ENCODE data around the gene POLR2E.

POLR2E gene

DNA sequence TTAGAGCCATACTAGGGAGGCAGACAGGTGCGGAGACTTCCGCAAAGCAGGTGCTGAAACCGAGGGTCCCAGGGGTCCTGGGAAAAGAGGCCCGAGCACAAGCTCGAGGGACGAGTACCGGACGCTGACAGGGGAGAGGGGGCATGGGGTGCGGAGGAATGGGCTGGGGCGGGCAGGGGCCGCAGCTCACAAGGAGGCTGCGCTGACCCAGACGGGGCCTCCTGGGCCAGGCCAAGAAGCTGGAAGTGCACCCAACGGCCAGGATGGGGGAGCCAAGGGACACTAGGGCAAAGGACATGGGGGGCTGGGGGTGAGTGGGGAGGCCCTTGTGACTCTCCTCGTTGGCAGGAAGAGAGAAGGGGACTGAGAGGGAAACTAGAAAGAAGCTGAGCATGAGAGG lies 1.8 kb downstream of the POLR2E start:
- DNase-seq, result no peak

DNA sequence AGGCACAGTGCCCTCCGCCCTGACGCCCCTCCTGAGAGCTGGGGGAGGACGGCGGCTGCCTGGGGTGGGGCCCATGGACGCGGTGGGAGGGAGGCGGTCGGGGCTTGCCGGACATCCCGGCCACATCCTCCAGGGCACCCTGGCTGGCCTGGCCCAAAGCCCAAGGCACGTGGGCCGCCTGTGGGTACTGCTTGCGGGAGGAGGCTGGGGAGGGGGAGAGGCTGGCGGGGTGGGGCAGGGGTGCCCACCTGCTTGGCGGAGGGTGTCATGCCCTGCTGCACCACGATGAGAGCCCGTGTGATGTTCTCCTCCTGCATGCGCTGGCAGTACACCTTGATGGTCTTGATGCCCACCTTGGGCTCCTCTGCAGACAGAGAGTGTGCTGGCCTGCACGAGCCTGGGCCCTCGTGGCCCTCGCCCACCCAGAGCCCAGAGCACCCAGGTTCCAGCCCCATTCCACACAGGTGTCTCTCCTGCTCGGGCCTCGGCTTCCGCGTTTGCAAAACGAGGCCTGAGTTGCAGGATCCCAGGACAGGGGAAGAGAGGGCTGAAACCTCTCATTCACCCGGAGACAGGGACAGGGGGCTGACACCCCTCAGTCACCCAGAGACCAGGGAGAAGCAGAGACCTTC lies 3.5 kb downstream of the POLR2E start:
- DNase-seq, result no peak

DNA sequence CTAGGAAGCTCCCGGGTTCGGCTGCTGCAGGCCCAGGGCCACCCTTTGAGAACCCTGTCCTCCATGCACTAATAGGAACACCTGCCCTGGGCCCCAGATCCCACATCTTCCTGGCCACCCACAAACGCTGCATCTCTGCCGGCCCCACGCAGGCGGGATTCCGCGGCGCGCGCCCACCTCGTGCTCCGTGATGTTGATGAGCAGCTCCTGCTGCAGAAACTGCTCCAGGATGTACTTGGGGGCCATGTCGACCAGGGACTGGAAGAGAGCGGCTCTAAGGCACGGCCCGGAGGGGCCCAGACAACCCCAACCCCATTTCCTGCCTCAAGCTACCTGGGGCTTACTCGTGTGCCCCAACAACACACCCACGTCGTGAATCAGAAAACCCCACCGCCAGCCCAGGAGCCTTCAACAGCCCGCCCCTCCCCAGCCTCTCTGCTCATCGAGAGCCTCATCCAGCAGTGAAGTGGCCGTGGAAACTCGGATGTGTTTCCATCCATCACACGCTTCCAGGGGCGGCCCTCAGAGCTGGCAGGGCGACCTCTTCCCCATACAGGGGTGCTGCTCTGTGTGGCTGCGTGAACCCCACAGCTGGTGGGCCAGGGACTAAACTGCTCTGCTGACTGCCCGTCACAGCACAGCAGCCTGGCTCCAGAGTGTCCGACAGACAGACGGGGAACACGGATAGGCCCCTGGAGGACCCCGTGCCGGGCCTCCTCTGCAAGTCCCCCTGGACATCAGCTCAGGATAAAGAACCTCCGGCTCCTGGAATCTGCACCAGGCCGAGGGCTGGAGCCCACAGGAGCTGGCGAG lies 4.2 kb downstream of the POLR2E start:
- no peak for DNase-seq

DNA sequence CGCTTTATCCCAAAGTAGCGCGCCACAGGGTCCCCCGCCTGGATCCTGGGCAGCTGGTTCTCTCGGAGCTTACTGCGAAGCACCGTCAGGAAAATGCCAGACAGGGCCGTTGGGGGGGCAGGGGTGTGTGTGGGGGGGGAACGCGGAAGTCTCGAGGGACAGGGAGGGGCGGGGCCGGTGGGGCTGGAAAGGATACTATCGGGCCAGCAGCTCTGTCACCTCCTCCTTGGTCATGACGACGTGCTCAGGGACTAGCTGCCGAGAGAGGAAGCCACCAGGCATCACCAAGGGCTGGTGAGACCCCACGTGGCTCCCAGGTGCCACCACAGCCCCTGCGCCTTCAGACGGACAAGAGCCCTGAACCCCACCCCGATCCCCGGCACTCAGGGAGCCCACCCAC lies 5.3 kb downstream of the POLR2E start:
- no peak for DNase-seq

DNA sequence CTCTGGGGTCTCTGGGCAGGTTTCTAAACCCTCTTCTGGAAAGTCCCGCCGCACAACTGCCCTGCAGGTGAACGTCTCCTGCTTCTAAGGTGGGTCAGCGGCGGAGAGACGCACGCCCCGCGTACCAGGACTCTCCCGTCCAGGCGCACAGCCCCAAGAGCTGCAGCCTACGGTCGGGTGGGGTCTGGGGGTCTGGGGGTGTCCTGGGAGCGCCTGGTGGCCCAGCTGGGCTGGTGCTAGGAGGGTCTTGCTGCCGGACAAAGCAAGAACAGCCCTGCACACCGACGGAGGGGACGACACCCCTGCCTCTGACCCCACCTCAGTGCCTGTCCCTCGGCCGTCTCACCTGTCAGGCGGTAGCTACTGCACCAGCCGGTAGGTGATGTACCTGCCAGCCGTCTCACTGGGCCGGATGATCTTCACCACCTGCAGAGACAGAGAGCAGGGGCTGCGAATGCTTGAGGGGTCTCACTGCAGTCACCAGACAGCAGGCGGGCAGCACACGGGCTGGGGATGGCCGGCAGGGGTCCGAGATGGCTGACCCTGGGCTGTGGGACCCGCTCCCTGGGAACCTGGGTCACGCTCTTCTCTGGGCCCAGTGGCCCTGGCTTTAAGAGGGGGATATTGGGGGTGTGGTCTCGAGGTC lies 5.9 kb downstream of the POLR2E start:
- no peak for DNase-seq

DNA sequence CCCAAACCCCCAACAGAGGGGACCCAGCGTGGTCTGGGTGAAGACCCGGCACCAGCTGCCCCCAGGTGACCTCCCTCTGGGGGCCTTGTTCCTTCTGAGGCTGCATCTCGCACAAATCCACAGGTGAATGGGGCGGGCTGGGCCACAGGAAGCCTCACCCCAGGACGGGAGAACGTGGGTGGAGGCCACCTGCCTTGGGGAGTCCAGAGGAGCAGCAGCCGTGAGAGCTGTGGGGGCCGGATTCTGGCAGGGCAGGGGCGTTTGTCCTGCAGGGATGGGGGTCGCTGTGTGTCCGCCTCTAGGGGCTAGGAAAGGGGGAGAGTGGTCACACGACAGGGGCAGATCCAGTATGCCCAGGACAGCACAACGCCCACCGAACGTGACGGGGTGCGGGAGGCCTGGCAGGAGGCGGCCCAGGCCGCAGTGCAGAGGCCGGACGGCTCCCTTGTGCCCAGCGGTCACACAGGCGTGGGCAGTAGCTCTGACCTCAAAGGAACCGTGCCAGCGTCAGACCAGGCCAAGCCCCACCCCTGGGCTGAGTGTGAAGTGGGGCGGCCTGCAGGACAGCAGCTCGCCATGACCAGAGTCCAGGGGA lies 6.7 kb downstream of the POLR2E start:
- no peak for DNase-seq

DNA sequence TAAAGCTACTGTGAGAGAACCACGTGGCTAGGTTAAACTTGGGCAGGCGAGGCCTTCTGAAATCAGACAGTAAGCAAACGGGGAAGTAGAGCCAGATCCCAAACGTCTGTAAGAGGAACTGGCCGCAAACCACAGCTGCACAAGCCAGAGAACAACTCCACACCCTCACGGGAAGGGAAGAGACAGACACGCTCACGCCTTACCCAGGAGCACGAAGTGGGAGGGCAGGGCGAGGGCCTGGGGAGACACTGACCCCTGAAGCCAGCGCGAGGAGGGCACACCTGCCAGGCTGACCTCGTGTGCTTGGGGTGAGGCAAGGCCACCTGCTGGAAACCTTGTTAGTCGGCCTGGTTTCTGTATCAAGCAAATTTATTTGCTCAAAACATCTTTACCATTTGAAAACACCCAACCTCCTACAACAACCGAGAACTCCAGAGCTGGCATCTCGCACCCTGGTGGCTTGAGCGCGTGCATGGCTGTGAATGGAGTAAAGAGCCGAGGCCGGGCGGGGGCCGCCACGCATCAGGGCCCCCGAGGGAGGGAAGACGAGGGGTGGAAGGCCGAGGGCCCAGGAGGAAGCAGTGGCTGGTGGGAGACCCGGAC lies 7.3 kb downstream of the POLR2E start:
- no peak for DNase-seq

DNA sequence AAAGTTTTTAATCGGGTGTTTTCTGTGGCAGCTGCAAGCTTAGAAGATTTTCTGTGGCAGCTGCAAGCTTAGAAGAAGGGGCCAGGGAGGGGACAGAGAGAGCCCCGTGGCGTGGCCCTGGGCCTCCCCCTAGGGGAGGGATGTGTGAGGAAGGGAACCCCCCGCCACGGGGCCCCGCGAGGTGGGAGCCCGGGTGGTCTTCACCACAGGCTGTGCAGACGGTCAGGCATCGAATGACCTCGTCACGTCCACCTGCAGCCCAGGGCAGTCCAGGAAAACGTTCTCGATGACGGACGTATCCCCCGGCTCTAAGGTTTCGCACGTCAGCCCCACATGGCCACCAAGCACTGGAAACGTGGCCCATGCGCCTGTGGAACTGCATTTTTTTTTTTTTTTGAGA lies 8.6 kb downstream of the POLR2E start:
- no peak for DNase-seq

DNA sequence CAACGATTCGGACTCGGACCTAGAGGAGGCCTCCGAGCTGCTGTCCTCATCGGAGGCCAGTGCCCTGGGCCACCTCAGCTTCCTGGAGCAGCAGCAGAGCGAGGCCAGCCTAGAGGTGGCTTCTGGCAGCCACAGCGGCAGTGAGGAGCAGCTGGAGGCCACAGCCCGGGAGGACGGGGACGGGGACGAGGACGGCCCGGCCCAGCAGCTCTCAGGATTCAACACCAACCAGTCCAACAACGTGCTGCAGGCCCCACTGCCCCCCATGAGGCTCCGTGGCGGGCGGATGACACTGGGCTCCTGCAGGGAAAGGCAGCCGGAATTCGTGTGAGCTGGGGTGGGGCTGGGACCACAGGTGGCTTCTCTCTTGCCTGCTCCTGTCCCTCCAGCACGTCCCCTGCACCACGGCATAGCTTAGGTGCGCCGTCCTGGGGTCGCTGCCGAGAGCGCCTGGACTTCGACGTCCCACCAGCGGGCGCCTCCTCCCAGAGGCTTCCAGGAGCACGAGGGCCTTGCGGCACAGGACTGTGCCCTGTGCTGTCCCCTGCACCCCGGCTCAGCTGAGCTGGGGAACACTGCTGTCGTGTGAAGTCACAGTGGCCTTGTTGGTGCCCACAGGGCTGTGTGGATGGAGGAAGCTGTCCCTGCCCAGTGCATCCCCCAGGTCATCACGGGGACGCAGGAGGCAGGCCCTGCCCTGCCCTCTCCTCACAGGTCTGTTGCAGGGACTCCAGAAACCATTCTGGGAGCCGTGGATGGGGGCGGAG lies 9.3 kb downstream of the POLR2E start:
- DNase-seq, result no peak

DNA sequence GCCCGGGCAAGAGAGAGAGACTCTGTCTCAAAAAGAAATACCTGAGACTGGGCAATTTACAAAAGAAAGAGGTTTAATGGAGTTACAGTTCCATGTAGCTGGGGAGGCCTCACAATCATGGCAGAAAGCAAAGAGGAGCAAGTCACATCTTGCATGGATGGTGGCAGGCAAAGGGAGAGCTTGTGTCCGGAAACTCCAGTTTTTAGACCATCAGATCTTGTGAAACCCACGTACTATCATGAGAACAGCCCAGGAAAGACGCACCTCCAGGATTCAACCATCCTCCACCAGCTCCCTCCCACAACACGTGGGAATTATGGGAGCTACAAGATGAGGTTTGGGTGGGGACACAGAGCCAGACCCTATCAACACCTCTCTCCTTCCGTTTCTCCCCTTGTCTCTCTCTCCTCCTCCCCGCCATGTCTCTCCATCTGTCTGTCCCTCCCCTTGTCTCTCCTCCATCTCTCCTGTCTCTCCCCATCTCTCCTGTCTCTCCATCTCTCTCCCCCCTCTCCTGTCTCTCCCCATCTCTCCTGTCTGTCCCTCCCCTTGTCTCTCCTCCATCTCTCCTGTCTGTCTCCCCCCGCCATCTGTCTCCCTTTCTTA lies 10.0 kb downstream of the POLR2E start:
- no peak for DNase-seq

DNA sequence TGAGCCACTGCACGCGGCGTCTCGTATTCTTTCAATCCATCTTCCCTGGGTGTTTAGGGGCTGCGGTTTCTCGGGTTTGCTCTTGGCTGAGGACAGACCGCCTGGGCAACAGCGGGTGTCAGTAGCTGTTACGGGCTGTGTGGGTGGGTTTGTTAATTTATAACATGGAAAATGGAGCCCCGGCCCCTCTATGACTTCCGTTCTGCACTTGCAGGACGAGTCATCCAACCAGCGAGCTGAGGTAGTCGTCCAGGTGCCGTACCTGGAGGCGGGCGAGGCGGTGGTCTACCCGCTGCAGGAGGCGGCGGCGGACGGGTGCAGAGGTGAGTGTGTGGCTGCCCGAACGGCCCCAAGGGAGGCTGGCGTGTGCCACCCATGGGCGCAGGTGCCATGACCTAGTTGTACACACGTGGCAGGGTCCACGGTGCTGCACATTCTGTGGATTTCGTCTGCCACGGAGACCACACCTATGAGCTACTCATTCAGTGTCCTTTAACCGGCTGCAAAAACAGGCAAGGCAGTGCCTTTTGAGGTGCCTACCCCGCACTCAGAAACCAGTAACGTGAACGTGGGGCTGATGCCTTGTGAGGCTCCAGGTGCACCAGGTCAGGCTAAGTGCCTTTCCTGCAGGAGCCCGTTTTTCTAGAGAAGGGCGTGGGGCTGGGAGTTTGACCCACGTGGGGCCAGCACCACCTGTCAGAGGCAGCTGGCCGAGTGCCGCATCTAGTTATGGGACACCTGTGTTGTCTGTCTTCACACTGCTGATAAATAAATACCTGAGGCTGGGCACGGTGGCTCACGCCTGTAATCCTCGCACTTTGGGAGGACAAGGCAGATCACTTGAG lies 10.9 kb downstream of the POLR2E start:
- DNase-seq, result no peak

DNA sequence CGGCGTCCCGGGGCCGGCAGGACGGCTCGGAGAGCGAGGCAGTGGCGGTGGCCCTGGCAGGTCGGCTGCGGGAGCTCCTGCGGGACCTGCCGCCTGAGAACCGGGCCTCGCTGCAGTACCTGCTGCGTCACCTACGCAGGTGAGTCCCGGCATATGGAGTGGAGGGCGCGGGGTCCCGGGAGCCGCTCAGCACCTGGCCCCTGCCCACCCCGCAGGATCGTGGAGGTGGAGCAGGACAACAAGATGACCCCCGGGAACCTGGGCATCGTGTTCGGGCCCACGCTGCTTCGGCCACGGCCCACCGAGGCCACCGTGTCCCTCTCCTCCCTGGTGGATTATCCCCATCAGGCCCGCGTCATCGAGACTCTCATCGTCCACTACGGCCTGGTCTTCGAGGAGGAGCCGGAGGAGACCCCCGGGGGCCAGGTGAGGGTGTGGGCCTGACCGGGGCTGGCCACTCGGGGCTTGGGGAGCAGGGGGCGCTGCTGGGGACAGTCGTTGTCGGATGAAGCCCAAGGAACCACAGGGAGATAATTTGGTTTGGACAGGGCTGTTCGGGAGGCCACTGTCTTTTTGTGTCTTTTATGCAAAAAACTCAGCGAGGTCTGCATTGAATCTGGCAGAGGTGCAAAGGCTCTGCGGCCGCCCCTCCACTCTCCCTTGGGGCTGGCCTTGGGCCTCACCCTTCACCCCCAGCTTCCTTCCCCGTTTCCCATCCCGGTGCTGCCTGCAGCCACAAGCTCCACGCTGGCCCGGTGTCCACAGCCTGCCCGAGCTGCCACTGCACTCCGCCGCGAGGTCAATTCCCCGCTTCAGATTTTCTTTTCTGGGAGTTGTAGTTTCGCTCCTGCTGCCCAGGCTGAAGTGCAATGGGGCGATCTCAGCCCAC lies 12.0 kb downstream of the POLR2E start:
- no peak for DNase-seq

DNA sequence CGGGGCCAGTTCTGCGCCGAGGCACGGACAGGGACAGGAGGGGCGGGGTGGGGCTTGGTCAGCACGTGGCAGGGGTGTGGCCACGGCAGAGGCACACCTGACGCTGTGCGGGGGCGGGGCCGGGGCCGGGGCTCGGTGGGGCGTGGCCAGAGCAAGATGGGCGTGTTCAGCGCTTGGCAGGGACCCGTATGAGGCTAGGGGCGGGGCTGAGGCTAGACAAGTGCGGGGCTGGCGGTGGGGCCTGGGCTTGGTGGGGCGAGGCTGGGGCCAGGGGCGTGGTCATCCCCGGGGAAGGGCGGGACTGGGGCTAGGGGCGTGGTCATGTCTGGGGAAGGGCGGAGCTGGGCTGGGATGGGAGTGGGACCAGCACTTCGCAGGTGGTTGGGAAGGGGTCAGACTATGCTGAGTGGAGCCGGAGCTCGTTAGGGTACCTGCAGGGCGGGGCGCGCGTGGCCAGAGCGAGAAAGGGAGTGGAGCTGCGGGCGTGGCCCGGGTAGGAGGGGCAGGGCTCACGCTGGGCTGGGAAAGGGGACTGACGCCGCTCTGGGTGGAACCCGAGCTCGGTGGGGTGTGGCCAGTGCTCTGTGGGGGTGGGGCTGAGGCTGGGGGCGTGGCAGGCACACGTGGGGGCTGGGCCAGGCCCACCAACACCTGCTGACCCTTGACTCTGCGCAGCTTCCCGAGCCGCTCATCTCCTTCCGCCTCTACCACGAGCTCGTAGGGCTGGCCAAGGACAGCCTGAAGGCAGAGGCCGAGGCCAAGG lies 12.8 kb downstream of the POLR2E start:
- no peak for DNase-seq

DNA sequence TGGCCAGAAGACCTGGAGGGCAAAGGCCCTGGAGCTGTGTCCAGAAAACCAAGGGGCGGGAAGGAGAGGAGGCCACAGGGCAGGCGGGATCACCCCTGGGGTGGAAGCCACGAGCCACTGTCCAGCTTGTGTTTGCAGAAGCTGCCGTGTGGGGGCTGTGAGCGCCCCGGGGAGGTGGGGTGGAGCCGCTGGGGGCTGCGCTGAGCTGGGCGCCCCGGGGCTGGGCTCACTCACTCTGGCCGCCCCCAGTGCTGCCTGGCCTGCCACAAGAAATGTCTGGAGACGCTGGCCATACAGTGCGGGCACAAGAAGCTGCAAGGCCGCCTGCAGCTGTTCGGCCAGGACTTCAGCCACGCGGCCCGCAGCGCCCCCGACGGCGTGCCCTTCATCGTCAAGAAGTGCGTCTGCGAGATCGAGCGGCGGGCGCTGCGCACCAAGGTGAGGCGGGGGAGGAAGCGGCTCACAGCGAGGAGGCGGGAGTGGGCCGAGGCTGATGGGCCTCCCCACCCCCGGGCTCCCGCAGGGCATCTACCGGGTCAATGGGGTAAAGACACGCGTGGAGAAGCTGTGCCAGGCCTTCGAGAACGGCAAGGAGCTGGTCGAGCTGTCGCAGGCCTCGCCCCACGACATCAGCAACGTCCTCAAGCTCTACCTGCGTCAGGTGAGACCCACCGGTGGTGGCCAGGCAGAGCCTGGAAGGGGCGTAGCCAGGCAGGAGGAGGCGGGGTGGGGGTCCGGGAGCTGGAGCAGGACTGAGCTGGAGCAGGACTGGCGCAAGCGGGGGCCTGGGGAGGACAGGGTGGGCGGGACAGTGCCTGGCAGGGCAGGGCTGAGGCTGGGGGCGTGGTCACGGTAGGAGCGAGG lies 13.6 kb downstream of the POLR2E start:
- DNase-seq, result no peak

DNA sequence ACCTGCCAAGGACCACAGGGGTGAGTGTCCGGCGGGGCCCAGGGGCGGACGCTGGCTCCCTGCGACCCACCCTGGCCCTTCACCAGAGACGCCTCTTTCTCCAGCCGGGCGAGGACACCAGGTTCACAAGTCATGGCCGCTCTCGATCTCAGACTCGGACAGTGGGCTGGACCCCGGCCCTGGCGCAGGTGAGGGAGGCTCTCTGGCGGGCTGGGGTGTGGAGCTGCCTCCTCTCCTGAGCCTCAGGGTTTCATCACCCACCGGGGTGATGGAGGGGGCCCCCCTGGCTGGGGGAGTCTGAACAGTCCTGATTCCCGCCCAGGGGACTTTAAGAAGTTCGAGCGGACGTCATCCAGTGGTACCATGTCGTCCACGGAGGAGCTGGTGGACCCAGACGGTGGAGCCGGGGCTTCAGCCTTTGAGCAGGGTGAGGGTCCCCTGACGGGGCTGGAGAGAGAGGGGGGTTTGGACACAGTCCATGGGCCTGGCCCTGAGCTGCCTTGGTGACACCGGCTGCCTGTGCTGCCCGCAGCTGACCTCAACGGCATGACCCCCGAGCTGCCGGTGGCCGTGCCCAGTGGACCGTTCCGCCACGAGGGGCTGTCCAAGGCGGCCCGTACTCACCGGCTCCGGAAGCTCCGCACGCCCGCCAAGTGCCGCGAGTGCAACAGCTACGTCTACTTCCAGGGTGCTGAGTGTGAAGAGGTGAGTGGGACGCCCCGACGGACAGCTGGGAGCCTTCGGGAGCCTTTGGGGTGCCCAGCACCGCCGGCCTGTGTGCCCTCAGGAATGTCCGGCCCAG lies 14.6 kb downstream of the POLR2E start:
- DNase-seq, result no peak

DNA sequence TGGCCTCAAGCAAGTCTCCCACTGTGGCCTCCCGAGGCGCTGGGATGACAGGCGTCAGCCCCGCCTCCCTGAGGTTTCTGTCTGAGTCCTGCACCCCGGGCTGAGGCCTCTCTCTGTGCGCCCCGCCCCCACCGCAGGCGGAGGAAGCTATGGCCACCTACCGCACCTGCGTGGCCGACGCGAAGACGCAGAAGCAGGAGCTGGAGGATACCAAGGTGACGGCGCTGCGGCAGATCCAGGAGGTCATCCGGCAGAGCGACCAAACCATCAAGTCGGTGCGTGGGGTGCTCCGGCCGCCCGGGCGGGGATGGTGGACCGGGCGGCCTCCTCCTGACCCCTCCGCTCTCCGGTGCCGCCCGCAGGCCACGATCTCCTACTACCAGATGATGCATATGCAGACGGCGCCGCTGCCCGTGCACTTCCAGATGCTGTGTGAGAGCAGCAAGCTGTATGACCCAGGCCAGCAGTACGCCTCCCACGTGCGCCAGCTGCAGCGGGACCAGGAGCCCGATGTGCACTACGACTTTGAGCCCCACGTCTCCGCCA lies 15.5 kb downstream of the POLR2E start:
- DNase-seq, result no peak

DNA sequence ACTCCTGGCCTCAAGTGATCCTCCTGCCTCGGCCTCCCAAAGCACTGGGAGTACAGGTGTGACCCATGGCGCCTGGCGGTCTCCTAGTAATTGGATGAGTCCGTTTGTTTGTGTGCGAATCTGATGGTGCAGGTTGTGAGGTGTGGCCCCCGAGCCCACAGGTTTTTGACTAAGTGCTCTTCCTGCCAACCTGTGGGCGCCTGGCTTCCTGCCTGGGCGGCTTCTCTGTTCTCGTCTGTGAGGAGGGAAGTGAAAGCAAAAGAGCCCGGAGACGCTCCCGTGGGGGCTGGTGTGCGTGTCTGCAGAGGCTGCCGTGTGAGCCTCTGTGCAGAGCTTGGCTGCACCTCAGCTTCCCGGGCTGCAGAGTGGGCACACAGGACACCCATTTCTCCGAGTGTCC lies 18.2 kb downstream of the POLR2E start:
- no peak for DNase-seq

All from DMS 273 treated with DMSO at 0.1 percent for 48 hours (cell line).